A549 (cell line): ENCODE results near the gene AGAP3.

Experiments
- FOSL2 ChIP-seq, 2 experiments: fragments of 450-650 bp in 1 of 2; fragments of >200 bp in 1 of 2; sonication (Bioruptor Twin) in 1 of 2; formaldehyde crosslinking; IDR thresholded peaks; 2 replicates each; pipeline versions ENCODE4 v1.5.0 to v1.6.1; 2016 to 2020; ENCODE audit warnings: mild to moderate bottlenecking in 1 of 2, moderate library complexity in 1 of 2
- JUNB ChIP-seq: fragments of >200 bp; sonication (Bioruptor Twin); formaldehyde crosslinking; IDR thresholded peaks from 2 replicates; pipeline ENCODE4 v1.6.1; 2016
- MAFK ChIP-seq: fragments of 450-650 bp; IDR thresholded peaks from 2 replicates; pipeline ENCODE4 v1.6.1; 2014; ENCODE audit not compliant: partially characterized antibody
- PHF8 ChIP-seq: fragments of 200-600 bp; sonication (generic); IDR thresholded peaks from 2 replicates; pipeline ENCODE4 v1.6.1; 2016; ENCODE audit warnings: low read depth, mild to moderate bottlenecking, antibody characterized with exemption, moderate library complexity, borderline replicate concordance
- POLR2A ChIP-seq: IDR thresholded peaks from 2 replicates; pipeline ENCODE4 v1.6.1; 2012; ENCODE audit warnings: mild to moderate bottlenecking, low read length
- RFX5 ChIP-seq: fragments of 450-650 bp; IDR thresholded peaks from 2 replicates; pipeline ENCODE4 v1.7.1; 2014; ENCODE audit warnings: antibody characterized with exemption, mild to moderate bottlenecking, moderate library complexity
- RNF2 ChIP-seq: fragments of 200-600 bp; sonication (generic); IDR thresholded peaks from 2 replicates; pipeline ENCODE4 v1.6.1; 2016; ENCODE audit warnings: low read depth, mild to moderate bottlenecking, antibody characterized with exemption, moderate library complexity, borderline replicate concordance
- TF ChIP-seq, protein P1 (sequence below): fragments of >200 bp; sonication (Bioruptor Twin); formaldehyde crosslinking; IDR thresholded peaks from 3 replicates; pipeline ENCODE4 v1.5.1; 2016
- TF ChIP-seq, protein P2 (sequence below): fragments of >200 bp; sonication (Bioruptor Twin); formaldehyde crosslinking; IDR thresholded peaks from 2 replicates; pipeline ENCODE4 v1.6.1; 2016
- TF ChIP-seq, protein P3 (sequence below): IDR thresholded peaks from 2 replicates; pipeline ENCODE4 v1.6.1; 2012

DNA sequence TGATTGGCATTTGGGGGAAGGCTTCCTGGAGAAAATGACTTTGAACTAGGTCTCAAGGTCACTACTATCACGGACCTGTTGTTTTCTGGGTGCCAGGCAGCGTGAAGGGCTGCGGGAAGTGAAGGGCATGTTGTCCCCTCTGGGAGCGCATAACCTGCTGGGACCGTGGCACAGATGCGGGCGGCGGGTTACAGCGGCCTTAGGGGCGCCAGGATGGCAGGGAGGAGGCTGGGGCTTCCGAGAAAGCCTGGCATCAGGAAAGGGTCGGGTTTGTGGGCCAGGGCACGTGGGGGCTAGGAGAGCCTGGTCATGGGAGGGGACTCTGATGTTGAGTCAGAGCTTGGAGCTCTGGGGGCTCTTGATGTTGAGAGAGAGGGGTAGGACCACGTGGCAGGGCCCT lies 20.8 kb upstream of the AGAP3 start:
- TF ChIP-seq PHF8: no peak
- TF ChIP-seq, protein P1, sequence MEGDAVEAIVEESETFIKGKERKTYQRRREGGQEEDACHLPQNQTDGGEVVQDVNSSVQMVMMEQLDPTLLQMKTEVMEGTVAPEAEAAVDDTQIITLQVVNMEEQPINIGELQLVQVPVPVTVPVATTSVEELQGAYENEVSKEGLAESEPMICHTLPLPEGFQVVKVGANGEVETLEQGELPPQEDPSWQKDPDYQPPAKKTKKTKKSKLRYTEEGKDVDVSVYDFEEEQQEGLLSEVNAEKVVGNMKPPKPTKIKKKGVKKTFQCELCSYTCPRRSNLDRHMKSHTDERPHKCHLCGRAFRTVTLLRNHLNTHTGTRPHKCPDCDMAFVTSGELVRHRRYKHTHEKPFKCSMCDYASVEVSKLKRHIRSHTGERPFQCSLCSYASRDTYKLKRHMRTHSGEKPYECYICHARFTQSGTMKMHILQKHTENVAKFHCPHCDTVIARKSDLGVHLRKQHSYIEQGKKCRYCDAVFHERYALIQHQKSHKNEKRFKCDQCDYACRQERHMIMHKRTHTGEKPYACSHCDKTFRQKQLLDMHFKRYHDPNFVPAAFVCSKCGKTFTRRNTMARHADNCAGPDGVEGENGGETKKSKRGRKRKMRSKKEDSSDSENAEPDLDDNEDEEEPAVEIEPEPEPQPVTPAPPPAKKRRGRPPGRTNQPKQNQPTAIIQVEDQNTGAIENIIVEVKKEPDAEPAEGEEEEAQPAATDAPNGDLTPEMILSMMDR: no peak
- TF ChIP-seq POLR2A: no peak
- TF ChIP-seq JUNB: no peak
- TF ChIP-seq RFX5: no peak
- TF ChIP-seq, protein P2, sequence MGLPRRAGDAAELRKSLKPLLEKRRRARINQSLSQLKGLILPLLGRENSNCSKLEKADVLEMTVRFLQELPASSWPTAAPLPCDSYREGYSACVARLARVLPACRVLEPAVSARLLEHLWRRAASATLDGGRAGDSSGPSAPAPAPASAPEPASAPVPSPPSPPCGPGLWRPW: no peak
- TF ChIP-seq, protein P3, sequence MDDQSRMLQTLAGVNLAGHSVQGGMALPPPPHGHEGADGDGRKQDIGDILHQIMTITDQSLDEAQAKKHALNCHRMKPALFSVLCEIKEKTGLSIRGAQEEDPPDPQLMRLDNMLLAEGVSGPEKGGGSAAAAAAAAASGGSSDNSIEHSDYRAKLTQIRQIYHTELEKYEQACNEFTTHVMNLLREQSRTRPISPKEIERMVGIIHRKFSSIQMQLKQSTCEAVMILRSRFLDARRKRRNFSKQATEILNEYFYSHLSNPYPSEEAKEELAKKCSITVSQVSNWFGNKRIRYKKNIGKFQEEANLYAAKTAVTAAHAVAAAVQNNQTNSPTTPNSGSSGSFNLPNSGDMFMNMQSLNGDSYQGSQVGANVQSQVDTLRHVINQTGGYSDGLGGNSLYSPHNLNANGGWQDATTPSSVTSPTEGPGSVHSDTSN: no peak
- TF ChIP-seq RNF2: no peak
- TF ChIP-seq FOSL2 (IDR thresholded peaks at IDR 0.05): no peak
- no peak for TF ChIP-seq FOSL2 (CRISPR knock-in tag; IDR thresholded peaks at IDR 0.05)
- no peak for TF ChIP-seq MAFK
